Memory B cell (primary cell): ENCODE results near the gene LRRC28.

Experiments
- ATAC-seq: fragments of 150-1000 bp; cut with Tn5 transposase; 2 replicates; pipeline ENCODE4 v1.10.0; 2021; ENCODE audit warnings: low read depth, mild to moderate bottlenecking, moderate library complexity
- DNase-seq, 2 donors: peaks; one replicate each; pipeline ENCODE4 v3.0.0; 2022; ENCODE audit warnings: low spot score in 2 of 2
- H3K27ac Mint-ChIP-seq: one replicate; pipeline ENCODE4 v1.8.0; 2022; ENCODE audit warnings: mild to moderate bottlenecking, moderate library complexity, mixed read lengths
- H3K27me3 Mint-ChIP-seq: one replicate; pipeline ENCODE4 v1.8.0; 2022; ENCODE audit warnings: mixed read lengths
- H3K36me3 Mint-ChIP-seq: one replicate; pipeline ENCODE4 v1.8.0; 2022; ENCODE audit warnings: mild to moderate bottlenecking, mixed read lengths
- H3K4me1 Mint-ChIP-seq: one replicate; pipeline ENCODE4 v1.8.0; 2022; ENCODE audit warnings: mixed read lengths
- H3K4me3 Mint-ChIP-seq: one replicate; pipeline ENCODE4 v1.8.0; 2022; ENCODE audit warnings: mild to moderate bottlenecking, moderate library complexity, mixed read lengths
- H3K9me3 Mint-ChIP-seq: one replicate; pipeline ENCODE4 v1.8.0; 2022; ENCODE audit warnings: mixed read lengths

Gene LRRC28

DNA sequence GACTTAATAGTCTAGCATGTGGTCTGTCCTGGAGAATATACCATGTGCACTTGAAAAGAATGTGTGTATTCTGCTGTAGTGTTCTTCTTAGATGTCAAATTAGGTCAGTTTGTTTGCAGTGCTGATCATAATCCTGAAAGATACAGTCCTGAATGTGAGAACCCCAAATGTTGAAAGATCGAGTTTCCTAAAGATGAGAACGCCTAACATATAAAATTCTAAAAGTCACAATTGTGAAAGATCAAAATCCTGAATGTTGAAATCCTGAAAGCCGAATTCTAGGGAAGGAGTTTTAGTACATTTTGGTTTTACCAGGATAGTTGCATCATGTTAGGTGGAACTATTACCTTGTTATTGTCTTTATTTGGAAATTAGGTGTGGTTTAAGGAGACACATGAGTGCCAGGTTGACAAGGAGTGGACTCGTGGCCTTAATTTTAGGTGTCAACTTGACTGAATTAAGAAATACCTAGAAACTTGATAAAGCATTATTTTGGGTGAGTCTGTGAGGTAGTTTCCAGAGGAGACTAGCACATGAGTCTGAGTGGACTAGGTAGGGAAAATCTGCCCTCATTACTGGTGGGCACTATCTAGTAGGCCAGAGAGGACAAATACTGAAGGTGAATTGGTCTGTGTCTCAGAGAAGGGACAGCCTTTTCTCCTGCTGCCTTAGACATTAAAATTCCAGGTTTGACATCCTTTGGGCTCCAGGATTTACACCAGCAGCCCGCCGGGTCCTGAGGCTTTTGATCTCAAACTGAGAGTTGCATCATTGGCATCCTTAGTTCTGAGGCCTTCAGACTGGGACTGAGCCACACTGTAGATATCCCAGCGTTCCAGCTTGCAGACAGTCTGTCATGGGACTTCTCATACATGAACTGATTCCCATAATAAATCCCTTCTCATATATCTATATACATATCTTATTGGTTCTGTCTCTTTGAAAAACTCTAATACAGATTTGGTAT is 77.1 kb downstream of the LRRC28 start:
- no peak overlapping the region for H3K4me3 Mint-ChIP-seq
- no peak for ATAC-seq
- no peak overlapping the region for H3K27ac Mint-ChIP-seq
- H3K27me3 Mint-ChIP-seq: no peaks in the 10 kb centered on the region
- H3K4me1 Mint-ChIP-seq: peaks cover 13% of the 10 kb centered on the region
- peaks cover 4% of the 10 kb centered on the region for H3K36me3 Mint-ChIP-seq
- DNase-seq: no peak
- H3K9me3 Mint-ChIP-seq: peaks cover 1% of the 10 kb centered on the region

DNA sequence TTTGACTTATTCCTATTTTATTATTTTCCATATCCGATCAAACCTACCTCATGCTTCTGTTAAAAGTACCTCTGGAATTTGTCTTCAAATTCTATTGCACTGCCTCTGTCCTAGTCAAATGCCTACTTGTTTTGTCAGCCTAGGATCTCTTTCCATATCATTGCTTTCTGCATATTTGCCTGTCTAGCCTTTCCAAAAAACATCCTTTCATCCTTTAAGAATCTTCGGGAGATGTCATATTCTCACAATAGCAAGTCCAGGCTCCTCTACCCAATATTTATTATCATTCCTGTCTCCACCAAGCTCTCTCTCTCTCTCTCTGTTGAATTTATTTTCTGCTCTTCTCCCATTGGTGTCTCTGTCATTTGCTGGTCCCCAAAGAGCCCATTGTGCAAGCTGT is 80.1 kb downstream of the LRRC28 start:
- no peaks in the 10 kb centered on the region for H3K9me3 Mint-ChIP-seq
- H3K27ac Mint-ChIP-seq: no peak overlapping the region
- H3K27me3 Mint-ChIP-seq: no peaks in the 10 kb centered on the region
- DNase-seq (no peak), ATAC-seq (no peak)
- H3K4me3 Mint-ChIP-seq: no peak overlapping the region
- peaks cover 5% of the 10 kb centered on the region for H3K36me3 Mint-ChIP-seq
- H3K4me1 Mint-ChIP-seq: no peaks in the 10 kb centered on the region

DNA sequence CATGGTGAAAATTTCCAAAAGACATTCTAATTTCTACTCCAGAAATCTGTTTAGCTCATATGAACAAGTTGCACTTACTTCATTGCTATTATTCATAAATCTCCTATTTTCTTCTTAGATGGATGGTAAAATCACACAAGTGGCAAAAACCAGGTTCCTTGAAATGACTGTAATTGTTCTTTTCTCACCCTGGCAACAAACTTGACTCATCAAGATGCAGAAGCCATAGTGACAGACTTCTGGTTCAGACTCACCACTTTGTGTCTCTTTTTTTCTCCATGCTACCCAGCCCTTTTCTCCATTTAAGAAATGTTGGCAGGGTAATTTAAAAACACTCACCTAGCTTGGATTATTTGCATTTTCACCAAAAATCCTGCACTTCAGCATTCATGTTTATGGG is 82.1 kb downstream of the LRRC28 start:
- Mint-ChIP-seq H3K27ac (no peak overlapping the region), H3K27me3 (no peaks in the 10 kb centered on the region), H3K9me3 (no peaks in the 10 kb centered on the region), H3K4me3 (no peak overlapping the region), H3K4me1 (no peaks in the 10 kb centered on the region), H3K36me3 (peaks cover 11% of the 10 kb centered on the region)
- ATAC-seq (no peak), DNase-seq (no peak)

DNA sequence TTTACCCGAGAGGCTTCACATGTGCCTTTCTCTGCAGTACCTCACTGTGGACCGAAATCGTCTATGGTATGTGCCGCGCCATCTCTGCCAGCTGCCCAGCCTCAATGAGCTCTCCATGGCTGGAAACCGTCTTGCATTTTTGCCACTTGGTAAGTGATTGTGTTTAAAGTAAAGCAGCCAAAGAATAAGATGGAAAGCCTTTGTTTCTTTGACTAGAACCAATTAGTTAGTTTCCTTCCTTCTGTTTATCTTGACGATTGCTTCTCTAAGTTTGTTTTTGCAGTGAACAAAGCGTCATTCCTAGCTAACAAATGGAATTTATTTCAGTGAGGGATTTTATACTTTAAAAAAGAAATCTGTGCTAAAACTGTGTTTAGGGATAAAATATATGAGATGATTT is 82.7 kb downstream of the LRRC28 start:
- Mint-ChIP-seq H3K4me3 (no peak overlapping the region), H3K27ac (no peak overlapping the region), H3K9me3 (no peaks in the 10 kb centered on the region), H3K36me3 (peaks cover 14% of the 10 kb centered on the region), H3K4me1 (no peaks in the 10 kb centered on the region), H3K27me3 (no peaks in the 10 kb centered on the region)
- DNase-seq: no peak
- no peak for ATAC-seq

DNA sequence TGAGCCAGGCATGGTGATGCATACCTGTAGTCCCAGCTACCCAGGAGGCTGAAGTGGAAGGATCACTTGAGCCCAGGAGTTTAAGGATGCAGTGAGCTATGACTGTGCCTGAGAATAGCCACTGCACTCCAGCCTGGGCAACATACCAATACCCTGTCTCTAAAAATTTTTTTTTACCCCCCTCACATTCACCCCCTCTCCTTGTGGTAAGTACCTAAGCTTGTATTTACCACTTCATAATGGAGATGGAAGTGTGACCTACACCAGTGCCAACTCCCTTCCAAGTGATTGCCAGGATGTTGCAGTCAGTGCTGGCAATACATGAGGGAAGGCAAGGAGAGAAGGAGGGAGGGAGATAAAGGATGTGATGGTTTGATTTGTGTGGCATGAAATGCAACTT is 84.2 kb downstream of the LRRC28 start:
- H3K36me3 Mint-ChIP-seq: peaks cover 14% of the 10 kb centered on the region
- ATAC-seq: no peak
- H3K27me3 Mint-ChIP-seq: no peaks in the 10 kb centered on the region

DNA sequence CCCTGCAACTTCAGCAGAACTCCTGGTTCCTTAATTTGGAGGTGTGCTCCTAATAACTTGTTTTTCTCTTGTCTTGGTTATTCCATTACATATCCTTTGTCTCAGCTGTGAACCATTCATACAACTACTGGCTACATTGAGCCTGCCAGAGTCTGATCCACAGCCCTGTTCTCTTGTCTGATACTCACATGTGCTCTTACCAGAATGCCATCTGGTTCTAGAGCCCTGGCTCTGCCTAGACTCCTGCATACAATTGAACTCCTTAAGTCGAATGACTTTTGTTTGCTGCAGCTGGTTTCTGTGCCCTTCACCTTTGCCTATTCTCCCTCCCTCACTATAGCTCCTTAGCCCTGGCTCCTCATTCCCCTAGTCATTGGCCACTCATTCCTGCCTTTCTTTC is 85.5 kb downstream of the LRRC28 start:
- Mint-ChIP-seq H3K4me1 (no peaks in the 10 kb centered on the region), H3K27me3 (no peaks in the 10 kb centered on the region), H3K27ac (no peak overlapping the region), H3K9me3 (no peaks in the 10 kb centered on the region), H3K4me3 (no peak overlapping the region), H3K36me3 (peaks cover 14% of the 10 kb centered on the region)
- DNase-seq: no peak
- ATAC-seq: no peak

More for the DNA sequence above, 84.2 kb downstream of the LRRC28 start:
- no peaks in the 10 kb centered on the region for H3K4me1 Mint-ChIP-seq
- no peak for DNase-seq
- H3K27ac Mint-ChIP-seq: no peak overlapping the region
- no peak overlapping the region for H3K4me3 Mint-ChIP-seq
- H3K9me3 Mint-ChIP-seq: no peaks in the 10 kb centered on the region

DNA sequence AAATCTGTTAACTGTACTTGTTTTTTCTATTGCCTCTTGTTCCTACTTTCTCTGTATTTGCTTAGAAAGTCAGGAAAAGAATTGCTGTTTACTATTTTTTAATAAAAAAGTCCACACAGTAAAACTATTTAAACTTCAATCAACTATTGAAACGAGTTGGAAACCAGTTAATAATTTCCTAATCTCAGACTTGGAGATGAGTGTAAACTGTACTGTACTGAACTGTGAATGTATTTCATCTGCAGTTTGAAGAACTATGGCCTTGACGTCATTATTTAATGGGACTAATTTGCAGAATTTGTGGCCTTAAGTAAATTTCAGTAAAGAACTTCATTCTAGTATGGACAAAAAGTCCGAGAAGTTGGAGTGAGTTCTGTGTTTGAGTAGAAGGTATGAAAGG is 89.1 kb downstream of the LRRC28 start:
- H3K27me3 Mint-ChIP-seq: no peaks in the 10 kb centered on the region
- H3K4me1 Mint-ChIP-seq: peaks cover 15% of the 10 kb centered on the region
- H3K4me3 Mint-ChIP-seq: no peak overlapping the region
- H3K9me3 Mint-ChIP-seq: no peaks in the 10 kb centered on the region
- H3K36me3 Mint-ChIP-seq: peaks cover 11% of the 10 kb centered on the region
- ATAC-seq: no peak
- H3K27ac Mint-ChIP-seq: no peak overlapping the region
- no peak for DNase-seq

DNA sequence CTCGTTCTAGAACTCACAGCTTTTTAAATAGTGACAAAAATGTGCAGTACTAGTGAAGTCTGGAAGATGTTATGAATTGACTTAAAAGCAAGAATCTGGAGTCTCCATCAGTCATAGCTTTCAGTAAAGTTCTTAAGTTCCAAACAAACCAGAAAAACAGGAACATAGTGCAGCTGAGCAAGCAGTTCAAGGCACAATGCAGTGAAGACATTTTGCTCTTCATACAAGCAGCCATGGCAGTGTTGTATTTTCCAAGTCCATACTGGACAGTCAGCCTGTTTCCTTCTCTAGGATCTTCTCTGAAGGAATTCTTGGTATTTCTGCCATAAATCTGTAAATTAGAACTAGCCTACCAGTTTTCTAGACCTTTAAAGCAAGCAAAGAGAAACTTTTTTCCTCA is 90.5 kb downstream of the LRRC28 start:
- Mint-ChIP-seq H3K9me3 (no peaks in the 10 kb centered on the region), H3K27me3 (no peaks in the 10 kb centered on the region), H3K36me3 (peaks cover 5% of the 10 kb centered on the region), H3K4me1 (peaks cover 21% of the 10 kb centered on the region), H3K27ac (no peak overlapping the region), H3K4me3 (no peak overlapping the region)
- ATAC-seq (no peak), DNase-seq (no peak)

DNA sequence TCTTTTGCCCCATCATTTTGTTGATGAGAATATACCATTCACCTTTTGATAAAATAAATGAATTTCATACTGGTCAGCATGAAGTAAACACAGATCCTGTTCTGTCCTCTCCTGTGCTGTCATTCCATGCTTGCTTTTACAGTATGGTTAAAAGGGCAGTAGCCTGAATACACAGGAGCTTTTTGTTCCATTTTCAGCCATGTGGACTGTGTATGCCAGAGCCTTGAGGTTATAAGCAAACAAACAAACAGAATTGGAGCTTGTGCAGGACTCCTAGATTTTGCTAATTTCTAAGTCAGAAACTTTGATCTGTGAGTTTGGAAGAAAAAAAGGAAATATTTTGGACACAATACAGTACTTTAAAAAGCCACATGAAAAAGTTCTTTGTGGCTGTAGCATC is 91.9 kb downstream of the LRRC28 start:
- Mint-ChIP-seq H3K27me3 (no peaks in the 10 kb centered on the region), H3K4me3 (no peak overlapping the region), H3K36me3 (peaks cover 2% of the 10 kb centered on the region), H3K9me3 (no peaks in the 10 kb centered on the region), H3K27ac (no peak overlapping the region), H3K4me1 (peaks cover 23% of the 10 kb centered on the region)
- DNase-seq (no peak), ATAC-seq (no peak)

DNA sequence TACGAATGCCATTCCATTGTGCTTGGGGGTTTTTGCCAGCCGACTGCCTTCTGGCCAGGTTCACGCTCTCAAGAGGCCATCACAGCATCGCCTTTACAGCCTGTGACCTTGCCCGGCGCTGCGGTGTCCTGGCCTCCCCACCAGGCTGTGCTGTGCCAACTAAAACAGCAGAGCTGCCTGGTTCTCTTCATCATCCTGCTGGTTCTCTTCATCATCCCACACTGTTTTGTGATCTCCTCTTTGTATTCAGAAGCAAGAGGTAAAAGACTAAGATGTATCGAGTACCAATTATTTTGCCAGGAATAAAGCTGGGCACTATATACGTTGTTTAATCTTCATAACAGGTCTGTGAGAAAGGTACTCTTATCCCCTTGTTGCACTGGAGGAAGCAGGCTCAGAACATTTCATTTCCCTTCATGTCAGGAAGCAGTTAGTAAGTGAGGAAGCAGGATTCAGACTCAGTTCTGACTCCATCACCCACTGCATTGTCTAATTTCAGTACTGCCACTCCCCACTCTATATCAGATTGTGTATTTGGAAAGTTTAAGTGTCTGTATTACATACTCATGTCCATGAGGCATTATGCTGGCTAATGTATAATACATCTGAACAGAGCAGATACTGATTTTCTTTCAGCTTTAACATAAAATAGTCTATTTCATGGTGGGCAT is 92.7 kb downstream of the LRRC28 start:
- Mint-ChIP-seq H3K4me1 (peaks cover 25% of the 10 kb centered on the region), H3K9me3 (no peaks in the 10 kb centered on the region), H3K27me3 (no peaks in the 10 kb centered on the region), H3K27ac (no peak overlapping the region), H3K36me3 (no peaks in the 10 kb centered on the region), H3K4me3 (no peak overlapping the region)
- peak; percentile 72 for ATAC-seq
- peak in 1 of 2 donors; percentile 19 for DNase-seq

DNA sequence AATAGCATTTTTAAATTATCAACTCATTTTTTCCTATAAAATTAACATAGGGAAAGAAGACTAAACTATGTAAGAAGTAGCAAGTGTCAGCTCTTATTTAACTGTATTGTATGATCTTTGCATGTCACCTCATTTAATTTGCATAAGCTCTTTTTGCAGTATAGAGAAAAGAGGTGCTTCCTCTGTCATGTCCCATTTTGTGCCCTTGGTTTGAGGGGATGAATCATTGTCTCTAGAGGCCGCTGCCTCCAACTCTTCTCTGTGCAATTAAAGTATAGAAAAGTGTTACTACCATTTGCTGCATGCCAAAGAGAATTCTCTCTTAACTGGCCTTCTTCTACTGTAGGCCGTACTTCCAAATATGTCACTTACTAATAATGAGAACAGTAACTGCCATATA is 93.4 kb downstream of the LRRC28 start:
- Mint-ChIP-seq H3K4me3 (no peak overlapping the region), H3K36me3 (peaks cover 3% of the 10 kb centered on the region), H3K27me3 (no peaks in the 10 kb centered on the region), H3K4me1 (peaks cover 25% of the 10 kb centered on the region), H3K9me3 (no peaks in the 10 kb centered on the region), H3K27ac (peak overlapping the region; percentile 20)
- ATAC-seq (peak; percentile 63), DNase-seq (no peak)

DNA sequence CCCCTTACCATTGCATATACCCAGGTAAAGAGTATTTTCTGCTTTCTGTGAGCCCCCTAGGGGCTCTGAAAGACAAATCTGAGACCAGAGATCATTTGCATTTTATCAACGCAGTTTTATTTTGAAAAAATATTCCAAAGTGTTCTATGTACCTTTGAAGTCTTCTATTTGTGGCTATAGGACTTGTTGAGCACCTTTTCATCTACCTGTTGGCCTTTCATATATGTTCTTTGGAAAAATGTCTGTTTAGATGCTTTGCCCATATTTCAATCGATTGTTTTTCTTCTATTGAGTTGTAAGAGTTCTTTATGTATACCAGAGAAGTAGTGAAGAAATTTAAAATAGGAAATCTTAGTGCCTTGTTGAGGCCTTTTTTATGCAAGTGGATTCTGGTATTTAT is 94.0 kb downstream of the LRRC28 start:
- no peak overlapping the region for H3K4me3 Mint-ChIP-seq
- ATAC-seq (no peak), DNase-seq (no peak)
- no peaks in the 10 kb centered on the region for H3K27me3 Mint-ChIP-seq
- H3K36me3 Mint-ChIP-seq: peaks cover 3% of the 10 kb centered on the region
- no peaks in the 10 kb centered on the region for H3K9me3 Mint-ChIP-seq
- no peak overlapping the region for H3K27ac Mint-ChIP-seq
- peaks cover 25% of the 10 kb centered on the region for H3K4me1 Mint-ChIP-seq

DNA sequence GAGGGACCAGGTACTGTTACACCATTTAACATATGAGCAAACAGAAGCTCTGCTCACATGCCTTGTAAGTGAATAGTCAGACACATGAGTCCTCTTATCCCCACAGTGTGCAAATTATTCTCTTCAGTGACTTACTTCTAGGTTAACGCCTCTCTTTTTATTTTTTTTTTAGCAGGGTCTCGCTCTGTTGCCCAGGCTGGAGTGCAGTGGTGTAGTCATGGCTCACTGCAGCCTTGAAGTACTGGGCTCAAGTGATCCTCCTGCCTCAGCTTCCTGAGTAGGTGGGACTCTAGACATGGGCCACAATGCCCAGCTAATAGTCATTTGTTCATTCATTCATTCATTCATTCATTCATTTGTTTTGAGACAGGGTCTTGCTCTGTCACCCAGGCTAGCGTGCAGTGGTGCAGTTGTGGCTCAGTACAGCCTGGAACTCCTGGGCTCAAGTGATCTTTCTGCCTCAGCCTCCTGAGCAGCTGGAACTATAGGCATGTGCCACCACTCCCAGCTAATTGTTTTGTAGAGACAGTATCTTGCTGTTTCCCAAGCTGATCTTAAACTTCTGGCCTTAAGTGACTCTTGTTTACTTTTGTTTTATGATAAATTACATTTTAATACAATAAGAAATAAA is 94.7 kb downstream of the LRRC28 start:
- Mint-ChIP-seq H3K27me3 (no peaks in the 10 kb centered on the region), H3K27ac (no peak overlapping the region), H3K36me3 (peaks cover 3% of the 10 kb centered on the region), H3K4me1 (peaks cover 25% of the 10 kb centered on the region), H3K4me3 (peak overlapping the region; percentile 48), H3K9me3 (no peaks in the 10 kb centered on the region)
- peak; percentile 75 for ATAC-seq
- DNase-seq: peak in 1 of 2 donors; percentile 3

DNA sequence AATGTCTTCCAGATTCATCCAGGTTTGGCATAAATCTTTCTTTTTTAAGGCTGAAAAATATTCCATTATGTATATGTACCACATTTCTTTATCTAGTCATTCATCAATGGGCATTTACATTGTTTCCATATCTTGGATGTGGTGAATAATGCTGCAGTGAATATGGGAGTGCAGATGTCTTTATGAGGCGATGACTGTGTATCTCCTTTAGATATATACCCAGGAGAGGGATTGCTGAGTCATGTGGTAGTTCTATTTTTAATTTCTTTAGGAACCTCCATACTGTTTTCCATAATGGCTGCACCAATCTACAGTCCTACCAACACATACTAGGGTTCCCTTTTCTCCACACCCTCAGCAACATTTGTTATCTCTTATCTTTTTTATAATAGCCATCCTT is 96.3 kb downstream of the LRRC28 start:
- Mint-ChIP-seq H3K27me3 (no peaks in the 10 kb centered on the region), H3K4me1 (peaks cover 25% of the 10 kb centered on the region), H3K36me3 (peaks cover 6% of the 10 kb centered on the region), H3K4me3 (no peak overlapping the region), H3K27ac (no peak overlapping the region), H3K9me3 (no peaks in the 10 kb centered on the region)
- DNase-seq (no peak), ATAC-seq (no peak)
